HG03575 (cell line): ENCODE measurements around the gene ASB6.
"Not testable (repeated sequence)": the region's sequence is repeated elsewhere in the genome, so short reads cannot be mapped to it uniquely, and the experiment has no call there.

Source experiments
- ATAC-seq: cut with Tn5 transposase; IDR thresholded peaks from one replicate; pipeline ENCODE4 v1.9.1; 2021; ENCODE audit not compliant: unreplicated experiment, insufficient number of reproducible peaks, low FRiP score; ENCODE audit errors: extremely low read depth

ASB6 gene

GRCh38 chr9:129648092-129648763 lies 6.3 kb upstream of the ASB6 start:
- ATAC-seq, result no peak

DNA sequence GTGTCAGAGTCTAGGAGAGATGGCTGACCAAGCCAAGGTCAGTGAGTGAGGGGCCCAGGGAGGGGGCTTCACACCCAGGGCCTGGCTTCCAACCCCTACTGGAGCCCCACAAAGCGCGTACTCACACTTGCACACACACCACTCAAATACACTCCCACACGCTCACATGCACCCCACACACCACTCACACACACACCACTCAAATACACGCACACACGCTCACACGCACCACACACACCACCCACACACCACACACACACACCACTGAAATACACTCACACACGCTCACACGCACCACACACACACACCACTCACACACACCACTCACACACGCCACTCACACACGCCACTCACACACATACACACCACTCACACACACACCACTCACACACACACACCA lies 5.7 kb upstream of the ASB6 start:
- ATAC-seq, result no peak

DNA sequence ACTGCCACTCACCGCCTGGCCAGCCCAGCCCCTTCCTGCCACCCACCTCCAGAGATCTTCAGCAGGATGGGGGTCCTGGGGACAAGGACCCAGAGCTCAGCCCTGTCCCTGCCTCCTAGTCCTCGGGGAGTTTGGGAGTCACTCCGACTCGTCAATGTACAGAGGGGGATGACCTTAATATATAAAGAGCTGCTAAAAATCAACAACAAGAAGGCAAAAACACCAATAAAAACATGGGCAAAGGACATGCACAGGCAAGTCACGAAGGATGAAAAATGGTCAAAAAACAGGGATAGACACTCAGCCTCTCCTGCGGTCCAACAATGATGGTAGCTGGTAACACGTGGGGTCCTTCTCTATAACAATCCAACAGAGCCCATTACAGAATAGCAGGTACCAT lies 4.7 kb upstream of the ASB6 start:
- no peak for ATAC-seq

- no peak for ATAC-seq
Observed at GRCh38 chr9:129646252-129646651, 4.3 kb upstream of the ASB6 start.

DNA sequence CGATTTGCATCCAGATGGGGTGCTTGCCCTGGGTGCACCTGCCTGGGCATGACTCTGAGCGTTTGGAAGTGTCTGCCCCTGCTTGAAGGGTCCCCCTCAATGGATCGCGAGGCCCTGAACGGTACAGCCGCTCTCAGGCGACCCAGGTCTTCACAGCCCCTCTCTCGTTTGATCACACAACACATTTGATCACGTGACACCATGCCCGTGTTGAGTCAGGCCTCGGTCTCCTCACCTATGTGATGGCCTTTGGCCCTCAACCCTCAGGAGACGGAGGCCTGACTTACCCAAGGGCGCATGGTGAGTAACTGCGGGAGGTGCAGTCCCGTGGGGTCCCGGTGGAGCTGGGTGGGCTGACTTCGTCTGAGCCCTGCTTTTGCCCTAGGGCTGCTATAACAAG lies 3.0 kb upstream of the ASB6 start:
- ATAC-seq, result no peak

GRCh38 chr9:129644365-129644764 lies 2.4 kb upstream of the ASB6 start:
- ATAC-seq, result no peak

- no peak for ATAC-seq
Observed at GRCh38 chr9:129643706-129644105, 1.8 kb upstream of the ASB6 start.

GRCh38 chr9:129640871-129641749 lies 841 bp downstream of the ASB6 start:
- ATAC-seq, result no peak

GRCh38 chr9:129640086-129640870 lies 1.7 kb downstream of the ASB6 start:
- no peak for ATAC-seq

DNA sequence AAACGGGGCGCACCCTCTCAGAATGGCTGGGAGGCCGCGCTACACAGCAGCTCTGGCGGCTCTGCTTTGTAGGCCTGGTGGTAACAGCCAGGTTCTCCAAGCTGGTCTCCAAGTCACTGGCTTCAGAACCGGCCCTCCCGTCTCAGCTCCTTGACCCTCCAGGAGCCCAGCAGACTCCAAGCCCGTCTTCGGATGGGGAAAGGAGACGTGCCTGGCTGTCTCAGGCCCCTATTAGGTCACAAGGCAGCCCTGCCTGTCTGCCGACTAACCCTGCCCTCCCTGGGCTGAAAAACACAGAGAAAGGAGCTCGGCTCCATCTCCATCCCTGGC lies 2.2 kb downstream of the ASB6 start:
- ATAC-seq, result no peak

DNA sequence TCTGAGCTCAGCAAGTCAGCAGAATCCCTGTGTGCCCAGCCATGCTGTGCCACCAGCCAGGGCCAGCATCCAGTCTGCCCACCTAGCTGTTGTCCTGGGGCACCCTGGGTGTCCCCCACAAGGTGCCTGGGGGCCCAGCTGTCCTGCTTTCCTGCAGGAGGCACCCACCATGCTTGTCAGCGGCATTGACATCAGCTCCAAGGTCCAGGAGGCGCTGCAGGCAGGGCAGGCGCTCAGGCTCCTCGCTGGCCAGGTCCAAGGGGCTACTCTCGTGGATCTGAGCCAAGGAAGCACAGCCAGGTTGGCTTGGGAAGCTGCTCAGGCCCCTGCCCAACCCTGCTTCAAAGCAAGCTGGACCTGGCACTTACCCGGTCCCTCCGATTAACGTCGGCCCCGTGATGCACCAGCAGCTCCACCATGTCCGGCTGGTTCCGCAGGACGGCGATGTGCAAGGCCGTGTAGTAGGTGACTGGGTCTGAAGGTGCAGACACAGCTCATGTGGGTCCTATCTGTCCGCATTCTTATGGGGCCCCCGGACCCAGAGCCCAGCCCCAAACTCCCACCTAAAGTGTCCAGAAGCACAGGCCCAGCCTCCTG lies 2.8 kb downstream of the ASB6 start:
- ATAC-seq, result no peak

DNA sequence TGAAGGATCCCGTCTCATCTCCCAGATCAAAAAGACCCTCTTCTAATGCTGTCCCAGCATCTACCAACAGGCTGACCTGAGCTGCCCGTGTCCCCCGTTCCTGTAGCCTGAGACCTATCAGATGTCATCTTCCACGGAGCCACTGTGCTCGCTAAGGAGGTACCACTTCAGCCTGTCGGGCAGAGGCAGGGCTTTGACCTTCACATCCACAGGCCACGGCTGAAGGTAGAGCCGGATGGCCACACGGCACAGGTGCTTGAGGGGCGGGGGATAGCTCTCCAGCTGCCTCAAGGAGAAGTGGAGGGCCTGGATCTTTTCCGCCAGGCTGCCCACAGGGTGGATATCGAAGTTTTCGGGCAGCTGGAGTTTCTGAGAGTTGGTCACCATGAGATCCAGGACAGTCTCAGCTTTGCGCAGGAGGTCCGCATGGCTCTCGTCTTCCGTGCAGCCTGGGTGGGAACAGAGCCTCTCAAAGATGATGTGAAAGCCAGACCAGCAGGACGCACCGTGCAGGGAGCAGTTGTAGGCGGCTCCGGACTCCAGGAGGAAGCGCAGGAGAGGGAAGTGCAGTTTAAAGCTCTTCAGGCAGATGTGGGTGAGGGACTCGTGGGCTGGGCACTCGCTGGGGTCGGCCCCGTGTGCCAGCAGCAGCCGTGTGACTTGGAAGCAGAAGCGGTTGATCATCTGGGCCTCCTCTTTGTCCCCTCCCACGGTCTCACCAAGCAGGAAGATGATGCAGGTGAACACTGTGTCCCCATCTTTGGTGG lies 4.1 kb downstream of the ASB6 start:
- ATAC-seq, result no peak

- no peak for ATAC-seq
Observed at GRCh38 chr9:129637102-129637501, 4.8 kb downstream of the ASB6 start.

GRCh38 chr9:129636343-129636742 lies 5.6 kb downstream of the ASB6 start:
- not testable (repeated sequence) for ATAC-seq

DNA sequence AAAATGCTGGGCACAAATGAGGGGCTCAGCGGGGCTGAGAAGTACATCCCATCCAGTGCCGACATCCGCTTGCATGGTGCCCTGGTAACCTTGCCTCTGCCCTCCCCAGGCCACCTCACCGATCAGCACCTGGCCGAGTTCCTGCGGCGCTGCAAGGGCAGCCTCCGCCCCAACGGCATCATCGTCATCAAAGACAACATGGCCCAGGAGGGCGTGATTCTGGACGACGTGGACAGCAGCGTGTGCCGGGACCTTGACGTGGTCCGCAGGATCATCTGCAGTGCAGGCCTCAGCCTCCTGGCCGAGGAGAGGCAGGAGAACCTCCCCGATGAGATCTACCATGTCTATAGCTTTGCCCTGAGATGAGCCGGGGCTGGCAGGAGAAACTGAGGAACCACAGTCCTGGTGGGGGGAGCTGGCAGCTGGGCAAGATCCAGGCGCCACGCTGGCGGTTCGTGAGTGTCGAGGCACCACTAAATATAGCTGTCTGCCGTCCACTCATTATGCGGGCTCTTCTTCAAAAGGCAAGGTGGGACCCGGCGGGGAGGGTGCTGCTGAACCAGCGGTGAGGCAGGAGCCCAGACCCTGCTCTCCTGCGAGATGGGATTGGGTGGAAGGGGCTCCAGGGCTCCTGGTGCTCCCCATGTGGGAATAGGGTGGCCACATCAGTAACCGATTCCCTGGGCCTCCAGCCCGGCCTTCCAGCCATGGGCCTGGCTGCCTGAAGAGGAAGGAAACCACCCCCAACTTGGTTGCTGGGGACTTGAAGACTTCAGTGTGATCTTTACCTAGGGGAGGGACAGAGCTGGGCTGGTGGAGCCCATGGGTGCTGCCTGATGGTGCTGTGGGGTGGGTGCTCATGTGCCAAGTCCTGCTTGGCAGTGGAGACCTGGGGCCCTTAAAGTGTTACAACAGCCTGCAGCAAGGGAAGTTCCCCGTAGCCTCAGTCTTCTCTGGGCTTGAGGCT lies 6.6 kb downstream of the ASB6 start:
- no peak for ATAC-seq

DNA sequence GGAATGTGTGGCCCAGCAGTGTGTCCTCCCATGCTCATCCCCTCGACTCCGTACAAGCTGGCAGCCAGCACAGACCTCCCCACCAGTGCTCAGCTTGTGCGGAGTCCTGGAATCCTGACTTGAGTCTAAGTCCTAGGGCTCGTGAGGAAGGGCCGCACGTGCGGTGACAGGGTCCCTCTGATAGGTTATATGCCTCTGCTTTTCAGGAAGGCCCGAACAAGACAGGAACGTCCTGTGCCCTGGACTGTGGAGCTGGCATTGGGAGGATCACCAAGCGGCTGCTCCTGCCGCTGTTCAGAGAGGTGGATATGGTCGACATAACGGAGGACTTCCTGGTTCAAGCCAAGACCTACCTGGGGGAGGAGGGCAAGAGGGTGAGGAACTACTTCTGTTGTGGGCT lies 8.1 kb downstream of the ASB6 start:
- no peak for ATAC-seq

DNA sequence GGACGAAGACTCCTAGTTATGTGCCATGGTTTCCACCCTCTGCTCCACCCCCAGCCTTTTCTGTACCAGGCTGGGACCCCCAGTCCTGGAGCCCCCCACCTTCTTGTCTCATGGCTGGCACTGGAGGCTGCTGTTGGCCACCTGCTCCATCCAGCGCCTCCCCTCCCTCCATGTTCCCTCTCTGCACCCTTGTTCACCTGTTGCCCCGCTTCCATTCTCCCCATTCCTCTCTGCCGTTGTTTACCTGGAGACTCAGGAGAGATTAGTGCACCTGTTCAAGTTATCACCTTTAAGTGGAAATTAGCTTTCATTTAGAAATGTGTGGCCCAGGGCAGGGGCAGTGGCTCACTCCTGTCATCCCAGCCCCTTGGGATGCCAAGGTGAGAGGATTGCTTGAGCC lies 8.7 kb downstream of the ASB6 start:
- ATAC-seq, result no peak

DNA sequence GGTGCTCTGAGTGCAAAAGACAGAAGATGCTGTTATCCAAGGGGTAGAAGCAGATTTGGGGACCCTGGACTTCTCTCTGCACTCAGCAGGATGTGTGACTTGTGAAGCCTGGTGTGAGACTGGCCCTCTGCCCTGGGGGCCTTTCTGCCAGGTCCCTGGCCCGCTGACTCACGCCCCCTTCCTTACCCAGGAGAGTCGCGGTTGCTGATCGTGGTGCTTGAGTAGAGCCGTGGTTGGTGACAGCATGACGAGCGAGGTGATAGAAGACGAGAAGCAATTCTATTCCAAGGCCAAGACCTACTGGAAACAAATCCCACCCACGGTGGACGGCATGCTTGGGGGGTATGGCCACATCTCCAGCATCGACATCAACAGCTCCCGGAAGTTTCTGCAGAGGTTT lies 9.5 kb downstream of the ASB6 start:
- no peak for ATAC-seq
